Neural progenitor cell (in vitro differentiated cells): ENCODE data around the gene GFER. TPM values are rescaled to one million over a fixed set of nuclear protein-coding genes. Genes with fewer than 3 reads are reported as not detected.

ENCODE experiments used
- DNase-seq: peaks from one replicate; pipeline ENCODE4 v3.0.0-alpha.2; 2016; ENCODE audit warnings: low spot score
- H2AFZ ChIP-seq: fragments of 200-600 bp; sonication (generic); replicated peaks from 2 replicates; pipeline ENCODE4 v1.6.1; 2016; ENCODE audit warnings: antibody characterized with exemption
- H3F3A ChIP-seq: fragments of 200-600 bp; sonication (generic); 2 replicates; pipeline ENCODE4 v1.6.1; 2016; ENCODE audit warnings: antibody characterized with exemption, low read depth
- H3K27ac ChIP-seq: fragments of 200-600 bp; sonication (generic); 2 replicates; pipeline ENCODE4 v1.5.1; 2016; ENCODE audit warnings: mild to moderate bottlenecking
- H3K27me3 ChIP-seq: fragments of 200-600 bp; sonication (generic); 2 replicates; pipeline ENCODE4 v1.6.1; 2016; ENCODE audit warnings: mild to moderate bottlenecking, moderate library complexity
- H3K36me3 ChIP-seq: fragments of 200-600 bp; sonication (generic); 2 replicates; pipeline ENCODE4 v1.5.1; 2016
- H3K4me1 ChIP-seq: fragments of 200-600 bp; sonication (generic); 2 replicates; pipeline ENCODE4 v1.6.1; 2016; ENCODE audit warnings: mixed run types
- H3K4me2 ChIP-seq: fragments of 200-600 bp; sonication (generic); 2 replicates; pipeline ENCODE4 v1.6.1; 2016
- H3K4me3 ChIP-seq: fragments of 200-600 bp; sonication (generic); 2 replicates; pipeline ENCODE4 v1.5.1; 2016
- H3K79me2 ChIP-seq: fragments of 200-600 bp; sonication (generic); 2 replicates; pipeline ENCODE4 v1.6.1; 2016; ENCODE audit warnings: low read depth
- H3K9ac ChIP-seq: fragments of 200-600 bp; sonication (generic); 2 replicates; pipeline ENCODE4 v1.6.1; 2016
- H3K9me3 ChIP-seq: fragments of 200-600 bp; sonication (generic); 2 replicates; pipeline ENCODE4 v1.5.1; 2016; ENCODE audit warnings: low read depth
- H4K20me1 ChIP-seq: fragments of 200-600 bp; sonication (generic); 2 replicates; pipeline ENCODE4 v1.6.1; 2016; ENCODE audit warnings: low read depth
- H3K27ac Mint-ChIP-seq: 3 replicates; pipeline ENCODE4 v1.8.0; 2021; ENCODE audit warnings: mixed read lengths
- H3K27me3 Mint-ChIP-seq: 2 replicates; pipeline ENCODE4 v1.8.0; 2022; ENCODE audit warnings: low read depth, mild to moderate bottlenecking, inconsistent platforms, moderate library complexity, mixed read lengths; ENCODE audit not compliant: insufficient read depth
- H3K36me3 Mint-ChIP-seq: 3 replicates; pipeline ENCODE4 v1.8.0; 2021; ENCODE audit warnings: mixed read lengths
- H3K4me1 Mint-ChIP-seq: 3 replicates; pipeline ENCODE4 v1.8.0; 2021; ENCODE audit warnings: mixed read lengths
- H3K4me3 Mint-ChIP-seq: 3 replicates; pipeline ENCODE4 v1.8.0; 2021; ENCODE audit warnings: mild to moderate bottlenecking, moderate library complexity, mixed read lengths
- H3K9me3 Mint-ChIP-seq: 3 replicates; pipeline ENCODE4 v1.8.0; 2020; ENCODE audit warnings: mixed read lengths
- CTCF ChIP-seq: fragments of 200-600 bp; sonication (generic); IDR thresholded peaks from 2 replicates; pipeline ENCODE4 v1.5.1; 2017; ENCODE audit warnings: antibody characterized with exemption, mild to moderate bottlenecking
- EZH2 ChIP-seq: fragments of 200-600 bp; sonication (generic); IDR thresholded peaks from 2 replicates; pipeline ENCODE4 v1.6.1; 2017; ENCODE audit warnings: antibody characterized with exemption, mild to moderate bottlenecking, moderate library complexity
- EZH2phosphoT487 ChIP-seq: fragments of 200-600 bp; sonication (generic); IDR thresholded peaks from 2 replicates; pipeline ENCODE4 v1.6.1; 2017; ENCODE audit warnings: antibody characterized with exemption
- total RNA-seq: library from RNA; depleted of rRNA; stranded (reverse); fragments of >200 nt; gene quantifications from 2 replicates; pipeline ENCODE4 v1.2.3, GENCODE V29; 2015; ENCODE audit warnings: low replicate concordance

The GFER gene
- total RNA-seq, 1 donor from 2014 or later, result 35.1 TPM

- no peaks in the 10 kb centered on the region for H3K9me3 ChIP-seq
- peaks cover 52% of the 10 kb centered on the region for H3K79me2 ChIP-seq
- no peak overlapping the region for H3K27ac ChIP-seq
- H3K27ac Mint-ChIP-seq, result peak overlapping the region; percentile 57
- no peak for TF ChIP-seq EZH2phosphoT487
- TF ChIP-seq CTCF, result no peak
- TF ChIP-seq EZH2, result no peak
- H3K27me3 ChIP-seq, result no peaks in the 10 kb centered on the region
- H3K4me1 Mint-ChIP-seq, result peaks cover 34% of the 10 kb centered on the region
- H3K36me3 ChIP-seq, result no peaks in the 10 kb centered on the region
- H3K4me2 ChIP-seq, result no peak overlapping the region
- peaks cover 66% of the 10 kb centered on the region for H4K20me1 ChIP-seq
- H3K27me3 Mint-ChIP-seq, result peaks cover 2% of the 10 kb centered on the region
- peaks cover 17% of the 10 kb centered on the region for H3K4me1 ChIP-seq
- no peak overlapping the region for H3K4me3 ChIP-seq
- no peak for DNase-seq
- peaks cover 30% of the 10 kb centered on the region for H3F3A ChIP-seq
- peak overlapping the region; percentile 71 for H3K4me3 Mint-ChIP-seq
- H2AFZ ChIP-seq, result no peak overlapping the region
- H3K9me3 Mint-ChIP-seq, result no peaks in the 10 kb centered on the region
- peaks cover 4% of the 10 kb centered on the region for H3K36me3 Mint-ChIP-seq
- H3K9ac ChIP-seq, result no peak overlapping the region
Measured at GRCh38 chr16:2006317-2006716, 22.3 kb downstream of the GFER start.

GRCh38 chr16:2007081-2007836 lies 23.3 kb downstream of the GFER start:
- Histone ChIP-seq H3K4me3 (no peak overlapping the region), H4K20me1 (peaks cover 62% of the 10 kb centered on the region), H3K36me3 (no peaks in the 10 kb centered on the region), H3K9ac (no peak overlapping the region), H3K27me3 (no peaks in the 10 kb centered on the region), H3K27ac (no peak overlapping the region), H3F3A (peaks cover 30% of the 10 kb centered on the region), H3K9me3 (no peaks in the 10 kb centered on the region), H3K79me2 (peaks cover 52% of the 10 kb centered on the region), H3K4me1 (peaks cover 17% of the 10 kb centered on the region), H3K4me2 (peak overlapping the region; percentile 89), H2AFZ (no peak overlapping the region)
- DNase-seq, result no peak
- Mint-ChIP-seq H3K4me3 (peak overlapping the region; percentile 88), H3K4me1 (peaks cover 34% of the 10 kb centered on the region), H3K9me3 (no peaks in the 10 kb centered on the region), H3K36me3 (peaks cover 4% of the 10 kb centered on the region), H3K27me3 (peaks cover 2% of the 10 kb centered on the region), H3K27ac (no peak overlapping the region)
- TF ChIP-seq EZH2phosphoT487 (no peak), EZH2 (no peak), CTCF (no peak)

- H3K27ac ChIP-seq, result no peak overlapping the region
- no peak for TF ChIP-seq CTCF
- TF ChIP-seq EZH2phosphoT487, result no peak
- no peak for TF ChIP-seq EZH2
- peaks cover 60% of the 10 kb centered on the region for H4K20me1 ChIP-seq
- no peaks in the 10 kb centered on the region for H3K36me3 ChIP-seq
- H3K4me3 ChIP-seq, result peak overlapping the region; percentile 100
- H3K9me3 Mint-ChIP-seq, result no peaks in the 10 kb centered on the region
- H3K27me3 Mint-ChIP-seq, result peaks cover 2% of the 10 kb centered on the region
- DNase-seq, result no peak
- no peaks in the 10 kb centered on the region for H3K9me3 ChIP-seq
- peaks cover 51% of the 10 kb centered on the region for H3K79me2 ChIP-seq
- H3K9ac ChIP-seq, result peak overlapping the region; percentile 88
- peaks cover 30% of the 10 kb centered on the region for H3F3A ChIP-seq
- peak overlapping the region; percentile 88 for H3K4me3 Mint-ChIP-seq
- no peaks in the 10 kb centered on the region for H3K27me3 ChIP-seq
- no peak overlapping the region for H3K27ac Mint-ChIP-seq
- H2AFZ ChIP-seq, result no peak overlapping the region
- H3K4me1 ChIP-seq, result peaks cover 17% of the 10 kb centered on the region
- H3K4me2 ChIP-seq, result peak overlapping the region; percentile 89
- H3K36me3 Mint-ChIP-seq, result peaks cover 3% of the 10 kb centered on the region
- peaks cover 34% of the 10 kb centered on the region for H3K4me1 Mint-ChIP-seq
Measured at GRCh38 chr16:2008009-2008526, 24.1 kb downstream of the GFER start.
